T-helper 1 cell (primary cell): ENCODE results near the gene CHAF1B.
"Not testable (repeated sequence)": the region's sequence is repeated elsewhere in the genome, so short reads cannot be mapped to it uniquely, and the experiment has no call there.

Experiments used
- DNase-seq, 5 donors: peaks; one replicate each; pipeline ENCODE4 v3.0.0-alpha.2; 2012 to 2020
- total RNA-seq, 4 donors: gene quantifications; one replicate each; lab custom pipeline; 2026; lab: John Stamatoyannopoulos, UW

Gene CHAF1B
- total RNA-seq = 4.1 to 7.8 (median 6.2) reads per million in 4 donors

- peak; percentile 63 to 77 (median 71) for DNase-seq
Observed at GRCh38 chr21:36385233-36386030, at the start of gene CHAF1B. TSS of gene CHAF1B (plus strand) at chr21:36385392. CDS start at chr21:36386137, 745 bp downstream.

GRCh38 chr21:36337099-36337509 lies 48.1 kb upstream of the CHAF1B start:
- no peak for DNase-seq

GRCh38 chr21:36338975-36339374 lies 46.2 kb upstream of the CHAF1B start:
- DNase-seq = no peak

- DNase-seq = not testable (repeated sequence)
Observed at GRCh38 chr21:36342581-36342980, 42.6 kb upstream of the CHAF1B start.

GRCh38 chr21:36344931-36345330 lies 40.3 kb upstream of the CHAF1B start:
- DNase-seq = no peak

GRCh38 chr21:36347278-36347961 lies 37.8 kb upstream of the CHAF1B start:
- DNase-seq = no peak

- no peak for DNase-seq
Observed at GRCh38 chr21:36347962-36348328, 37.2 kb upstream of the CHAF1B start.

GRCh38 chr21:36349315-36349714 lies 35.9 kb upstream of the CHAF1B start:
- no peak for DNase-seq

- DNase-seq = no peak
Observed at GRCh38 chr21:36350282-36350910, 34.8 kb upstream of the CHAF1B start.

- no peak for DNase-seq
Observed at GRCh38 chr21:36354918-36355680, 30.1 kb upstream of the CHAF1B start.

GRCh38 chr21:36355868-36356267 lies 29.3 kb upstream of the CHAF1B start:
- DNase-seq = no peak

- no peak for DNase-seq
Observed at GRCh38 chr21:36359185-36359584, 26.0 kb upstream of the CHAF1B start.

- DNase-seq = peak in 1 of 5 donors; percentile 4
Observed at GRCh38 chr21:36369064-36369685, 16.0 kb upstream of the CHAF1B start.

- DNase-seq = no peak
Observed at GRCh38 chr21:36375994-36376393, 9.2 kb upstream of the CHAF1B start.

- DNase-seq = no peak
Observed at GRCh38 chr21:36377391-36377842, 7.8 kb upstream of the CHAF1B start.

GRCh38 chr21:36379251-36379650 lies 5.9 kb upstream of the CHAF1B start:
- DNase-seq = no peak

- no peak for DNase-seq
Observed at GRCh38 chr21:36381841-36382589, 3.2 kb upstream of the CHAF1B start.

GRCh38 chr21:36382722-36383121 lies 2.5 kb upstream of the CHAF1B start:
- not testable (repeated sequence) for DNase-seq

GRCh38 chr21:36384885-36385232 lies 333 bp upstream of the CHAF1B start:
- no peak for DNase-seq

- DNase-seq = no peak
Observed at GRCh38 chr21:36386031-36386642, 945 bp downstream of the CHAF1B start.

- DNase-seq = no peak
Observed at GRCh38 chr21:36388096-36388495, 2.9 kb downstream of the CHAF1B start.
